Neural progenitor cell (in vitro differentiated cells): ENCODE measurements around the gene ZC3H18. TPM values are rescaled to one million over a fixed set of nuclear protein-coding genes. Genes with fewer than 3 reads are reported as not detected.

Experiments
- DNase-seq: peaks from one replicate; pipeline ENCODE4 v3.0.0-alpha.2; 2016; ENCODE audit warnings: low spot score
- H2AFZ ChIP-seq: fragments of 200-600 bp; sonication (generic); replicated peaks from 2 replicates; pipeline ENCODE4 v1.6.1; 2016; ENCODE audit warnings: antibody characterized with exemption
- H3F3A ChIP-seq: fragments of 200-600 bp; sonication (generic); 2 replicates; pipeline ENCODE4 v1.6.1; 2016; ENCODE audit warnings: antibody characterized with exemption, low read depth
- H3K27ac ChIP-seq: fragments of 200-600 bp; sonication (generic); 2 replicates; pipeline ENCODE4 v1.5.1; 2016; ENCODE audit warnings: mild to moderate bottlenecking
- H3K27me3 ChIP-seq: fragments of 200-600 bp; sonication (generic); 2 replicates; pipeline ENCODE4 v1.6.1; 2016; ENCODE audit warnings: mild to moderate bottlenecking, moderate library complexity
- H3K36me3 ChIP-seq: fragments of 200-600 bp; sonication (generic); 2 replicates; pipeline ENCODE4 v1.5.1; 2016
- H3K4me1 ChIP-seq: fragments of 200-600 bp; sonication (generic); 2 replicates; pipeline ENCODE4 v1.6.1; 2016; ENCODE audit warnings: mixed run types
- H3K4me2 ChIP-seq: fragments of 200-600 bp; sonication (generic); 2 replicates; pipeline ENCODE4 v1.6.1; 2016
- H3K4me3 ChIP-seq: fragments of 200-600 bp; sonication (generic); 2 replicates; pipeline ENCODE4 v1.5.1; 2016
- H3K79me2 ChIP-seq: fragments of 200-600 bp; sonication (generic); 2 replicates; pipeline ENCODE4 v1.6.1; 2016; ENCODE audit warnings: low read depth
- H3K9ac ChIP-seq: fragments of 200-600 bp; sonication (generic); 2 replicates; pipeline ENCODE4 v1.6.1; 2016
- H3K9me3 ChIP-seq: fragments of 200-600 bp; sonication (generic); 2 replicates; pipeline ENCODE4 v1.5.1; 2016; ENCODE audit warnings: low read depth
- H4K20me1 ChIP-seq: fragments of 200-600 bp; sonication (generic); 2 replicates; pipeline ENCODE4 v1.6.1; 2016; ENCODE audit warnings: low read depth
- H3K27ac Mint-ChIP-seq: 3 replicates; pipeline ENCODE4 v1.8.0; 2021; ENCODE audit warnings: mixed read lengths
- H3K27me3 Mint-ChIP-seq: 2 replicates; pipeline ENCODE4 v1.8.0; 2022; ENCODE audit warnings: low read depth, mild to moderate bottlenecking, inconsistent platforms, moderate library complexity, mixed read lengths; ENCODE audit not compliant: insufficient read depth
- H3K36me3 Mint-ChIP-seq: 3 replicates; pipeline ENCODE4 v1.8.0; 2021; ENCODE audit warnings: mixed read lengths
- H3K4me1 Mint-ChIP-seq: 3 replicates; pipeline ENCODE4 v1.8.0; 2021; ENCODE audit warnings: mixed read lengths
- H3K4me3 Mint-ChIP-seq: 3 replicates; pipeline ENCODE4 v1.8.0; 2021; ENCODE audit warnings: mild to moderate bottlenecking, moderate library complexity, mixed read lengths
- H3K9me3 Mint-ChIP-seq: 3 replicates; pipeline ENCODE4 v1.8.0; 2020; ENCODE audit warnings: mixed read lengths
- EZH2 ChIP-seq: fragments of 200-600 bp; sonication (generic); IDR thresholded peaks from 2 replicates; pipeline ENCODE4 v1.6.1; 2017; ENCODE audit warnings: antibody characterized with exemption, mild to moderate bottlenecking, moderate library complexity
- EZH2phosphoT487 ChIP-seq: fragments of 200-600 bp; sonication (generic); IDR thresholded peaks from 2 replicates; pipeline ENCODE4 v1.6.1; 2017; ENCODE audit warnings: antibody characterized with exemption
- total RNA-seq: library from RNA; depleted of rRNA; stranded (reverse); fragments of >200 nt; gene quantifications from 2 replicates; pipeline ENCODE4 v1.2.3, GENCODE V29; 2015; ENCODE audit warnings: low replicate concordance
- TF ChIP-seq, protein P1 (sequence below): fragments of 200-600 bp; sonication (generic); IDR thresholded peaks from 2 replicates; pipeline ENCODE4 v1.5.1; 2017; ENCODE audit warnings: antibody characterized with exemption, mild to moderate bottlenecking

Gene ZC3H18
- total RNA-seq, 1 donor from 2014 or later = 24.2 TPM

DNA sequence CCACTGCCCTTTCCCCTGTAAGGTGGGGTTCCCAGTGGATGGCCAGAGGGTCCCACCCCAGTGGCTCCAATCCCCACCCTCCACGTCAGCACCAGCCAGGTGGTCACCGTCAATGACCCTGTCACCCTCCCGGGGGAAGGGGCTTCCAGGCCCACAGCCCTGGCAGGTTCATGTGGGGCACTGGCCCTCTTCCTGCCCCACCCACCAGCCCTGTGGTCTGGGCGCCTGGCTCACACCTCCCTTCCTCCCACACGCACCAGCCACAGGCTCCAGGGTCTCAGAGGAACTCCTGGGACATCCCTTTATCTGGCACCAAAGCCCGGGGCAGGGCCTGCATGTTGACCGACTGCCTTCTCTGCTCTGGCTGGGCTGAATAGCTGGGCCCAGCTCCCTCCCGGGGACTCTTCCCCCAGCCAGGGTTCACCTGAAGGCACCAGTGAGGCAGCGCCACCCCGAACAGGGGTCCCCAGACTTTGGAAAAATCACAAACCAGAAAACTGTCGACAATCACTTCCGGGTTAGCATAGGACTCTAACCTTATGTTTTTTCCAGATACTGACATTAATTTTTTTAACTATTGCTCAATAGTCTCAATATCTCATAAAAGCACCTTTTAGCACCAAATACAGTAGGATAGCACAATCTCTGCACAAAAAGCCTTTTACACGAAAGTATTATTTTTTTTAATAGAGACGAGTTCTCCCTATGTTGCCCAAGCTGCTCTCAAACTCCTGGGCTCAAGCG lies 21.9 kb upstream of the ZC3H18 start:
- peaks cover 37% of the 10 kb centered on the region for H3K27me3 ChIP-seq
- no peaks in the 10 kb centered on the region for H3K9me3 ChIP-seq
- DNase-seq = no peak

DNA sequence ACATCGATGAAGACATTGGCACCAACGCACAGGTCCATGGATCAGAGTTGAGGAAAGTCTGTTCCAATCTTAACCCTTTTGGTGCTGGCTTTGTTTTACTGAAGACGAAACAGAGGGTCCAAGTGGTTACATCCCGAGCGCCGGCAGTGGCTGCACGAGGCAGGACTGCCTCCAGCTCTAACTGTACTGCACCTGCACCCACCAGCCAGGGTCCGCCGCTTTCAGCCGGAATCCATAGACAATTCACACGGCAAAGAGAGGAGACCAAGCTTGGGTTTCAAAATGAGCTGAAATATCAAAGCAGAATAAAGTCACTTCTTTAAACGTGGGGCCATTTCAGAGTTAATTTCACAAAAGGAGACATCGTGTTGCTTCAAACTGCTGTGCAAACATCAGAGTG lies 21.2 kb upstream of the ZC3H18 start:
- no peak overlapping the region for H2AFZ ChIP-seq
- H3K27ac Mint-ChIP-seq = no peak overlapping the region
- H3K4me3 Mint-ChIP-seq = peak overlapping the region; percentile 21
- H3K27me3 Mint-ChIP-seq = peaks cover 28% of the 10 kb centered on the region
- no peak overlapping the region for H3K4me3 ChIP-seq
- TF ChIP-seq, protein P1, sequence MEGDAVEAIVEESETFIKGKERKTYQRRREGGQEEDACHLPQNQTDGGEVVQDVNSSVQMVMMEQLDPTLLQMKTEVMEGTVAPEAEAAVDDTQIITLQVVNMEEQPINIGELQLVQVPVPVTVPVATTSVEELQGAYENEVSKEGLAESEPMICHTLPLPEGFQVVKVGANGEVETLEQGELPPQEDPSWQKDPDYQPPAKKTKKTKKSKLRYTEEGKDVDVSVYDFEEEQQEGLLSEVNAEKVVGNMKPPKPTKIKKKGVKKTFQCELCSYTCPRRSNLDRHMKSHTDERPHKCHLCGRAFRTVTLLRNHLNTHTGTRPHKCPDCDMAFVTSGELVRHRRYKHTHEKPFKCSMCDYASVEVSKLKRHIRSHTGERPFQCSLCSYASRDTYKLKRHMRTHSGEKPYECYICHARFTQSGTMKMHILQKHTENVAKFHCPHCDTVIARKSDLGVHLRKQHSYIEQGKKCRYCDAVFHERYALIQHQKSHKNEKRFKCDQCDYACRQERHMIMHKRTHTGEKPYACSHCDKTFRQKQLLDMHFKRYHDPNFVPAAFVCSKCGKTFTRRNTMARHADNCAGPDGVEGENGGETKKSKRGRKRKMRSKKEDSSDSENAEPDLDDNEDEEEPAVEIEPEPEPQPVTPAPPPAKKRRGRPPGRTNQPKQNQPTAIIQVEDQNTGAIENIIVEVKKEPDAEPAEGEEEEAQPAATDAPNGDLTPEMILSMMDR = no peak
- TF ChIP-seq EZH2phosphoT487 (no peak), EZH2 (no peak)
- no peak overlapping the region for H3K9ac ChIP-seq
- no peak overlapping the region for H3K4me2 ChIP-seq
- H3K36me3 ChIP-seq = no peaks in the 10 kb centered on the region
- no peaks in the 10 kb centered on the region for H3K9me3 ChIP-seq
- H3K36me3 Mint-ChIP-seq = no peaks in the 10 kb centered on the region
- H3K79me2 ChIP-seq = no peaks in the 10 kb centered on the region
- H4K20me1 ChIP-seq = no peaks in the 10 kb centered on the region
- H3K27ac ChIP-seq = no peak overlapping the region
- H3F3A ChIP-seq = no peaks in the 10 kb centered on the region
- no peak for DNase-seq
- peaks cover 14% of the 10 kb centered on the region for H3K4me1 ChIP-seq
- H3K9me3 Mint-ChIP-seq = peaks cover 6% of the 10 kb centered on the region
- peaks cover 37% of the 10 kb centered on the region for H3K27me3 ChIP-seq
- peaks cover 29% of the 10 kb centered on the region for H3K4me1 Mint-ChIP-seq

More for the DNA sequence above, 21.9 kb upstream of the ZC3H18 start:
- H3K27ac ChIP-seq = no peak overlapping the region
- H3F3A ChIP-seq = no peaks in the 10 kb centered on the region
- TF ChIP-seq EZH2phosphoT487 = no peak
- TF ChIP-seq, protein P1 = no peak
- TF ChIP-seq EZH2 = no peak
- Mint-ChIP-seq H3K4me1 (peaks cover 23% of the 10 kb centered on the region), H3K4me3 (no peak overlapping the region), H3K36me3 (no peaks in the 10 kb centered on the region), H3K27me3 (peaks cover 29% of the 10 kb centered on the region), H3K9me3 (peaks cover 11% of the 10 kb centered on the region), H3K27ac (no peak overlapping the region)
- no peaks in the 10 kb centered on the region for H4K20me1 ChIP-seq
- peaks cover 14% of the 10 kb centered on the region for H3K4me1 ChIP-seq
- no peaks in the 10 kb centered on the region for H3K79me2 ChIP-seq
- H3K36me3 ChIP-seq = no peaks in the 10 kb centered on the region
- H3K4me2 ChIP-seq = no peak overlapping the region
- H2AFZ ChIP-seq = no peak overlapping the region
- H3K4me3 ChIP-seq = no peak overlapping the region
- H3K9ac ChIP-seq = no peak overlapping the region

DNA sequence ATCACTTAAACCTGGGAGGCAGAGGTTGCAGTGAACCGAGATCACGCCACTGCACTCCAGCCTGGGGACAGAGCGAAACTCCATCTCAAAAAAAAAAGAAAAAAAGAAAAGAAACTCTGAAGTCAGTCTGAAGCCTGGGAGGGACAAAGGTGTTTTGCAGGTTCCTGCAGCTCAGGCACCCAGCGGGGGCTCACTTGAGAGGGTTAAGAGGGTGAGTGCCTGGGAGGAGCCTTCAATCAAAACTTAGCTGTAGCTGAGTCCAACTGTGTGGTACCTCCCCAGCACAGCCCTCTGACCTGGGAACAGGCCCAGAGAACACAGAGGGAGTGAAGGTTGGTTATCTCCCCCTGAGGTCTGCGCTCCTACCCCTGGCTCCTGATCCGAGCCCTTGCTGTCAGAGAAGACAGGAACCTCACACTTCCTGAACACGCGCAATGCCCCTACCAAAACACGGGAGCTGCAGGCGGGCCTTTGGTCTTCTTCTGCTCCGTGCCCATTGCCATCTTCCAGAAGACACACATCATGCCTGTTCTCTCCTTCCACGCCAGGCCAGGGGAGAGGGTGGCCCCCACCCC lies 20.4 kb upstream of the ZC3H18 start:
- Mint-ChIP-seq H3K27ac (no peak overlapping the region), H3K36me3 (no peaks in the 10 kb centered on the region), H3K4me1 (peaks cover 33% of the 10 kb centered on the region), H3K4me3 (peak overlapping the region; percentile 38), H3K27me3 (peaks cover 27% of the 10 kb centered on the region), H3K9me3 (peaks cover 6% of the 10 kb centered on the region)
- H3K36me3 ChIP-seq = no peaks in the 10 kb centered on the region
- no peak overlapping the region for H3K4me3 ChIP-seq
- no peak overlapping the region for H3K9ac ChIP-seq
- H3K4me2 ChIP-seq = no peak overlapping the region
- no peak for DNase-seq
- peaks cover 14% of the 10 kb centered on the region for H3K4me1 ChIP-seq
- no peaks in the 10 kb centered on the region for H4K20me1 ChIP-seq
- H3K27ac ChIP-seq = no peak overlapping the region
- H3K9me3 ChIP-seq = no peaks in the 10 kb centered on the region
- TF ChIP-seq EZH2phosphoT487 (no peak), EZH2 (no peak)
- TF ChIP-seq, protein P1 = no peak
- no peak overlapping the region for H2AFZ ChIP-seq
- H3K79me2 ChIP-seq = no peaks in the 10 kb centered on the region
- H3F3A ChIP-seq = no peaks in the 10 kb centered on the region
- H3K27me3 ChIP-seq = peaks cover 37% of the 10 kb centered on the region
